Measurements from ENCODE around the gene ZMIZ1.

Gene ZMIZ1
- total RNA-seq = 23.0 to 31.0 (median 26.7) reads per million in 4 donors

GRCh38 chr10:79068562-79069324 is at the start of gene ZMIZ1:
Gene ZMIZ1 (plus strand): TSS chr10:79068966. CDS start chr10:79201633, 132,667 bp downstream.
- DNase-seq = peak; percentile 61 to 79 (median 71)

GRCh38 chr10:79019441-79020014 is 49.2 kb upstream of the ZMIZ1 start:
- no peak for DNase-seq

GRCh38 chr10:79020015-79020491 is 48.7 kb upstream of the ZMIZ1 start:
- no peak for DNase-seq

GRCh38 chr10:79020605-79021004 is 48.2 kb upstream of the ZMIZ1 start:
- DNase-seq = no peak

GRCh38 chr10:79021331-79021907 is 47.3 kb upstream of the ZMIZ1 start:
- no peak for DNase-seq

GRCh38 chr10:79021948-79022499 is 46.7 kb upstream of the ZMIZ1 start:
- no peak for DNase-seq

GRCh38 chr10:79022565-79023230 is 46.1 kb upstream of the ZMIZ1 start:
- DNase-seq = no peak

GRCh38 chr10:79023240-79024162 is 45.3 kb upstream of the ZMIZ1 start:
- no peak for DNase-seq

GRCh38 chr10:79024296-79024695 is 44.5 kb upstream of the ZMIZ1 start:
- DNase-seq = no peak

GRCh38 chr10:79024720-79025198 is 44.0 kb upstream of the ZMIZ1 start:
- DNase-seq = no peak

- no peak for DNase-seq
Observed at GRCh38 chr10:79025199-79025832, 43.5 kb upstream of the ZMIZ1 start.

GRCh38 chr10:79026341-79026761 is 42.4 kb upstream of the ZMIZ1 start:
- DNase-seq = no peak

GRCh38 chr10:79026806-79027146 is 42.0 kb upstream of the ZMIZ1 start:
- no peak for DNase-seq

- no peak for DNase-seq
Observed at GRCh38 chr10:79027147-79028055, 41.4 kb upstream of the ZMIZ1 start.

GRCh38 chr10:79028056-79028430 is 40.7 kb upstream of the ZMIZ1 start:
- no peak for DNase-seq

- no peak for DNase-seq
Observed at GRCh38 chr10:79028451-79029010, 40.2 kb upstream of the ZMIZ1 start.

GRCh38 chr10:79029478-79030390 is 39.0 kb upstream of the ZMIZ1 start:
- no peak for DNase-seq

GRCh38 chr10:79030705-79031104 is 38.1 kb upstream of the ZMIZ1 start:
- DNase-seq = no peak

- DNase-seq = no peak
Observed at GRCh38 chr10:79031723-79032122, 37.0 kb upstream of the ZMIZ1 start.

Measured in T-helper 1 cell (primary cell).